ENCODE results near the gene KCTD18.

The KCTD18 gene

DNA sequence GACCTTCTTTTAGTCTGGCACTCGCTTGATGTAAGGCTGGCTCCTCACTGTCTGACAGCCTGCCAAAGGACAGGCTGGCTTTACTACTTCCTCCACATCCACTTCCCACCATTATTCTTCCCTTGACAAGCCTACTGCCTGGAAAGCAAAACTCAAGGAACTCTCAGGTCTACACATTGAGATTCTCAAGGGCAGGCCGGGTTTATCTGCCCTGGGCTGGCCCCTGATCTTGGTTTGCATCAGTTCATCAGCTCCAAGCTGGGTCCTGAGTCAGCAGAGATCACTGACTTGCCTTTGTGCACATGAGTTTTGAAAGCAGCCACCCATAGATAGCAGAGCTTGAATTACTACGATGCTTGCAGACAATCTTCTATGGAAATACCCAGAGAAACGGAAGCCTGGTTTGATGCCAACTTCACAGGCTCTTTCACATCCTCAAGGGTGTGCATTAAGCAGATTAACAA is 53.9 kb downstream of the KCTD18 start:
- H3K27ac ChIP-seq, result peak overlapping the region; percentile 69; the same call in 1 of the 2 replicates
- TF ChIP-seq, protein P1, sequence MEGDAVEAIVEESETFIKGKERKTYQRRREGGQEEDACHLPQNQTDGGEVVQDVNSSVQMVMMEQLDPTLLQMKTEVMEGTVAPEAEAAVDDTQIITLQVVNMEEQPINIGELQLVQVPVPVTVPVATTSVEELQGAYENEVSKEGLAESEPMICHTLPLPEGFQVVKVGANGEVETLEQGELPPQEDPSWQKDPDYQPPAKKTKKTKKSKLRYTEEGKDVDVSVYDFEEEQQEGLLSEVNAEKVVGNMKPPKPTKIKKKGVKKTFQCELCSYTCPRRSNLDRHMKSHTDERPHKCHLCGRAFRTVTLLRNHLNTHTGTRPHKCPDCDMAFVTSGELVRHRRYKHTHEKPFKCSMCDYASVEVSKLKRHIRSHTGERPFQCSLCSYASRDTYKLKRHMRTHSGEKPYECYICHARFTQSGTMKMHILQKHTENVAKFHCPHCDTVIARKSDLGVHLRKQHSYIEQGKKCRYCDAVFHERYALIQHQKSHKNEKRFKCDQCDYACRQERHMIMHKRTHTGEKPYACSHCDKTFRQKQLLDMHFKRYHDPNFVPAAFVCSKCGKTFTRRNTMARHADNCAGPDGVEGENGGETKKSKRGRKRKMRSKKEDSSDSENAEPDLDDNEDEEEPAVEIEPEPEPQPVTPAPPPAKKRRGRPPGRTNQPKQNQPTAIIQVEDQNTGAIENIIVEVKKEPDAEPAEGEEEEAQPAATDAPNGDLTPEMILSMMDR (conservative IDR thresholded peaks at IDR 0.05), result no peak

DNA sequence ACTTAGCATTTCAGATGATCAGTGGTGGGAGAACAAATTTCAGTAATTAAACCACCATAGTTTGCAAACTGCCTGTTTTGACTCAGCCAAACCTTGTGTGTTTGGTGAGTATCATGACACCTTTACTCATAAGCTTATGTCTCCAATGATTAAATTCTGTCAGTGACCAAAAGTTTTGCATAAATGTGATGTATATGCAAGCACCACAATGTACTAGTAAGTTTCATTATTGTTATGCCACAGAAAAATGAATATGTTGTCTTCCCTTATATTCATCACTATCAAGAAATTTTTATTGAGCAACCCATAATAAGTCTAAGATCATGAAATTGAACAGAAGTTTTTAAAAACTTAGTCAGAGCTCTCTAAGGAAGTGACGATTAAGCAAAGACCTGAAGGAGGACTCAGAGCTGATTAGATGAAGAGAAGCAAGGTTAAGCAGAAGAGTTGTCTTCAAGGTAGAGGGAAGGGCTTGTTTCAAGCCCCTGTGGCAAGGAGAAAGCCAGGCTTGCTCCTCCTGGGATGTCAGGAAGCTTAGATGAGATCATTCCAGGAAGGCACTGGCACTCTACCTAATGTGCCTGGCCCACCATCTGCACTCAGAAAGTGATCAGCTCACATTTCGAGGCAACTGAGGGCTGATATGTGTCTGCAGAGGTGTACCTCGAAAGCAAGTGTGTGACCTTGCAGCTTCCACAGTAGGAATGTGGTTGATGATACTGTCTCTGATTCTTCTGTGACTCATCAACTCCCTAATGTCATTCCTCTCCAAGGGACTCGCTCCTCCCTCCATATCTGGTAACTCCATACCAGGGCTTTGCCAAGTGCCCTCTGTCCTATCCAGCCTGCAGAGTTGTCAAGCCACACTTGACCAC is 54.7 kb downstream of the KCTD18 start:
- H3K27ac ChIP-seq, result peak overlapping the region; percentile 69; the same call in 1 of the 2 replicates

DNA sequence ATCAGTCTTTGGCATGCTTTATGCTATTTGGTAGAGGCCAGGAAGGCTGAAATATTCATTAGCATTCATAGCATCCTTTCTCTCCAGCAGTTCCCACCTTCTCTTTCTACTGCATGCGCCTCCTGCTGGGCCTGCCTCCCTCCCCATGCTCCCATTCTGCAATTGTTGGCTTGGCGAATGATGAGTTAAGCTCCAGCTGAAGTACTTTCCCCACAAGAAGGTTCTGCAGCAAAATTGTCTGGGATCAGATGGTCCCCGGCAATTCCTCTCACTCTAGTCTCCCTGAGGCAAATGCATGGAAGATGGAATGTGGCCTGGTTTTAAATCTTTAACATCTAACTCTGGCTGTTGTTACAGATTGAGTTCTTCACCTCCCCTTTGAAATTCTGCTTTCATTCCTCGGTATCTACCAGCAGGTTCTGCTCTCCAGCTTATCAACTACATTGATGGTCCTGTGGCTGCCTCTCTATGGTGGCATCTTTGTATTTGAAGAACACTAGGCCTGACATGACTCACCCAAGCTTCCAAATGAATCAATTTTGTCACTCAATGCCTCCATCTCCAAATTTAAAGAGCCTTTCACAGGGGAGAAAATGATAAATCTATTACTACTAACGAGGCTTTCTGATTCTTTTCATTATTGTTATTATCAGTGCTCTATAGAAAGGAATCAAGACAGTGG is 55.9 kb downstream of the KCTD18 start:
- H3K27ac ChIP-seq, result no peak overlapping the region
- TF ChIP-seq, protein P1 (conservative IDR thresholded peaks at IDR 0.05), result no peak

More for the DNA sequence above, 54.7 kb downstream of the KCTD18 start:
- TF ChIP-seq, protein P1 (conservative IDR thresholded peaks at IDR 0.05), result no peak

DNA sequence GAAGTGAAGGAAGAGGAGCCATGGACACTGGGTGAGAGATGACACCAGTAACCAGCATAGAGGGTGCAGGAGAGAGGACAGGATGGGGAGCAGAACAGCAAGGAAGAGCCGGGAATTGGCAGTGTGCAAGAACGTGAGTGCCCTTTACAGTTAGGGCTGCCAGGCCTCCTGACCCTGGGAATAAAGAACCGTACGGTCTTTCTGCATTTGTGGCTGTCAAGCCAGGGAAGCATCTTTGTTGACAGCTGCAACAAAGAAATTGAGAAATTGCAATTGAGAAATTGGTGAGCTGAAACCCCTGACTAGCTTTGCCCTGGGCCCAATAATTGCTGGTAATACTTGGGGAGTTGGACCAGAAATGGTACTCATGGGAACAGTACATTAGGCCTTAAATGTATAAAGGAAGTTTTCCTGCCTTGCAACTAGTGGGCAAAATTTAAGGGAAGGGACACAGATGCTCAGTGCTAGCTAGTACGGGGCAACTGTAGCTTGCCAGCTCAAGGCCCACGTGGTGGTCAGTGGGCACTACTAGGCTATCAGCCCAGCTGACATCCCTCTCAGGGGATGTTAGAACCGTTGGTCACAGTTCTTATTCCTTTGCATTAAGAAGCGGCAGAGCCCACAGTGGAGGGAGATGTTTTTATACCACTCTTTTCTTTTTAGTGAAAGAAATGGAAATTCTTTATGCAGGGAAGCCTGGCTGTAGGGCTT is 56.6 kb downstream of the KCTD18 start:
- TF ChIP-seq, protein P1 (conservative IDR thresholded peaks at IDR 0.05), result no peak
- no peak overlapping the region for H3K27ac ChIP-seq

DNA sequence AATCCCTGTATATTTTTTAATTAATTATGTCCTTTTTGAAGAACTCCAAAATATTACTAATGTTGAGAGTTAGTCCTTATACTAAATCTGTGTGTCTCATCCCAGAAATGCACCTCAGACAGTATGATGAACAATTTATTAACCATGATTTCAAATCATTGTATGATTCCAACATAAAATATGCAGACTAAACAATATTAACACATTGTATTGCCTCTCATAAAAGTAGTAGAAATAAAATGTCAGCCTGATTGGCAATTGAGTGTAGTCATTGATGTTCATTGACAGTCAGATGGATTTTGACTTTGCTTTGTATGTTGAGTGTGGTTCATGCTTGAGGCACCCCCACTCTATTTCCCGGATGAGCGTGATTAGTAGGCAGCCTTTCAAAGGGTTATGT is 57.5 kb downstream of the KCTD18 start:
- no peak overlapping the region for H3K27ac ChIP-seq
- TF ChIP-seq, protein P1 (conservative IDR thresholded peaks at IDR 0.05), result no peak

DNA sequence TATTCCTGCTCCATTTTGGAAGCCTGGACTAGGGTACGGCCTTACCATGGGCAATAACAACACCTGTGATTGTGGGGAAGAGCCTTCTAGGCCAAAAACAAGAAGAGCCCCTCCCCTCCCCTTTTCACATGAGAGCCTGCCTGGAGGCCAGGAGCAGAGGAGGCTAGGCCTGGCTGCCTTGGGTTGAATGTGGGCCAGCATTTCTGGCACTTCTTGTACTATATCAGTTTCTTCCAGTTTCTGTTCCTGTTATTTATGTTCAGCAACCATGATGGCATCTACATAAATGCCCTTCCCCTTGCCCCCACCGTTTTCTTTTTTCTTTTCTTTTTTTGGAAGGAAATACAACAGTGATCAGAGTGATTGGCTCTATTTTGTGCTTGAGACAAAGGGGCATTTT is 58.4 kb downstream of the KCTD18 start:
- TF ChIP-seq, protein P1 (conservative IDR thresholded peaks at IDR 0.05), result no peak
- no peak overlapping the region for H3K27ac ChIP-seq

DNA sequence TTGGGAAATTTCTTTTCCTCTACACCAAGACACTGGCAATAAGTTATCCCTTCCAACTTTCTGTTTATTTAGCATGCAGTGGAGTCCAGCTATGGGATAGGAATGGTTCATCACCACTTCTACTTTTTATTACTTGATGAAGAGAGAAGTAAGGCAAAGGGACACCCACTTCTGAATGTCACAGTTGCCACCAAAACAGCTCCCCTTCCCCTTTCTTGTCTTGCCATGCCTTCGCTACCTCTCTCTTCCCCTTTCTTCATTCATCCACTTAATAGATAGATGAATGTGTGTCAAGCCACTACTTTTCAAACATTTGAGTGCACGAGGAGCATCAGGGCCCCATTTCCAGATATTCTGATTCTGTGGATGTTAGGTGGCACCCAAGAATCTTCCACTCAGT is 59.6 kb downstream of the KCTD18 start:
- TF ChIP-seq, protein P1 (conservative IDR thresholded peaks at IDR 0.05), result no peak
- H3K27ac ChIP-seq, result no peak overlapping the region

Measured in VCaP (cell line).